Endothelial cell of umbilical vein (primary cell): ENCODE data around the gene JAML.

Source experiments
- EZH2 ChIP-seq: IDR thresholded peaks from 2 replicates; pipeline ENCODE4 v1.6.1; 2012; ENCODE audit warnings: borderline replicate concordance, low read depth, mild to moderate bottlenecking, moderate library complexity, low read length, inconsistent platforms; ENCODE audit not compliant: severe bottlenecking
- FOS ChIP-seq: IDR thresholded peaks from 2 replicates; pipeline ENCODE4 v1.6.1; 2011; ENCODE audit warnings: mild to moderate bottlenecking, low read length, moderate library complexity, borderline replicate concordance; ENCODE audit not compliant: insufficient read depth
- GATA2 ChIP-seq: IDR thresholded peaks from 2 replicates; pipeline ENCODE4 v1.7.0; 2011; ENCODE audit warnings: low read depth, mild to moderate bottlenecking, moderate library complexity, mixed read lengths, low read length; ENCODE audit not compliant: insufficient read length, insufficient read depth
- JUN ChIP-seq: IDR thresholded peaks from 2 replicates; pipeline ENCODE4 v1.6.1; 2011; ENCODE audit warnings: borderline replicate concordance, low read depth; ENCODE audit not compliant: insufficient read length, insufficient read depth
- MYC ChIP-seq: IDR thresholded peaks from one replicate; pipeline ENCODE4 v1.6.1; 2011; ENCODE audit warnings: mild to moderate bottlenecking, low read depth, low read length
- POLR2A ChIP-seq: IDR thresholded peaks from 2 replicates; pipeline ENCODE4 v1.6.1; 2012; ENCODE audit warnings: low read depth, mild to moderate bottlenecking, control low read depth, low read length
- POLR2AphosphoS5 ChIP-seq: IDR thresholded peaks from 2 replicates; pipeline ENCODE4 v1.6.1; 2012; ENCODE audit warnings: low read depth, mild to moderate bottlenecking, control low read depth, low read length, moderate library complexity; ENCODE audit not compliant: insufficient read depth
- TF ChIP-seq, protein P1 (sequence below), 2 donors: IDR thresholded peaks; 1 replicate in 1 of 2; 2 replicates in 1 of 2; pipeline ENCODE4 v1.5.1; 2011; ENCODE audit warnings: low read length in 2 of 2, mild to moderate bottlenecking in 2 of 2, moderate library complexity in 2 of 2, control low read depth in 1 of 2, inconsistent platforms in 1 of 2, low read depth in 1 of 2; ENCODE audit not compliant: insufficient read depth in 1 of 2; ENCODE audit errors: extremely low read depth in 1 of 2
- TF ChIP-seq, protein P2 (sequence below): IDR thresholded peaks from 2 replicates; pipeline ENCODE4 v1.6.1; 2011; ENCODE audit not compliant: insufficient read depth, insufficient read length

DNA sequence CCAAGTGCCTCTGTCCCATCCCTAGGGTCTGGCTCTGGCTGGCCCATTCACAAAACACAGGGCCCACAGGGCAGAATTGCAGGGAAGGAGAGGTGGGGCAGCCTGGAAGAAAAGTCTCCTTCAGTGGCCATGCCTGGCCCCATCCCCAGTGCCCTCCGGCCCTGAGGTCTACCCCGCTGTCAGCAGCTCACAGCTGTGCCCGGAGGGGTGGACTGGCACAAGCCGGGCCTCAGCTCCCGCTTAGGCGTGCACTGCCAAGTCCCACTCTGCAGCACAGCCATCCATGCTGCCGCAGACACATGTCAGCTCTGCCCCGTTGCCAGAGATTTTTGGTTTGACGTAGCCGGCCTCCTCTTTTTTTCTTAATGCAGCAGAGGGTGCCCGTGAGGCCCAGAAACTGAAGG lies 44.5 kb downstream of the JAML start:
- TF ChIP-seq FOS (no peak), EZH2 (no peak), POLR2AphosphoS5 (no peak), MYC (no peak), POLR2A (no peak), GATA2 (no peak), JUN (no peak)
- TF ChIP-seq, protein P1, sequence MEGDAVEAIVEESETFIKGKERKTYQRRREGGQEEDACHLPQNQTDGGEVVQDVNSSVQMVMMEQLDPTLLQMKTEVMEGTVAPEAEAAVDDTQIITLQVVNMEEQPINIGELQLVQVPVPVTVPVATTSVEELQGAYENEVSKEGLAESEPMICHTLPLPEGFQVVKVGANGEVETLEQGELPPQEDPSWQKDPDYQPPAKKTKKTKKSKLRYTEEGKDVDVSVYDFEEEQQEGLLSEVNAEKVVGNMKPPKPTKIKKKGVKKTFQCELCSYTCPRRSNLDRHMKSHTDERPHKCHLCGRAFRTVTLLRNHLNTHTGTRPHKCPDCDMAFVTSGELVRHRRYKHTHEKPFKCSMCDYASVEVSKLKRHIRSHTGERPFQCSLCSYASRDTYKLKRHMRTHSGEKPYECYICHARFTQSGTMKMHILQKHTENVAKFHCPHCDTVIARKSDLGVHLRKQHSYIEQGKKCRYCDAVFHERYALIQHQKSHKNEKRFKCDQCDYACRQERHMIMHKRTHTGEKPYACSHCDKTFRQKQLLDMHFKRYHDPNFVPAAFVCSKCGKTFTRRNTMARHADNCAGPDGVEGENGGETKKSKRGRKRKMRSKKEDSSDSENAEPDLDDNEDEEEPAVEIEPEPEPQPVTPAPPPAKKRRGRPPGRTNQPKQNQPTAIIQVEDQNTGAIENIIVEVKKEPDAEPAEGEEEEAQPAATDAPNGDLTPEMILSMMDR (IDR thresholded peaks at IDR 0.05; ENCODE audit: extremely low read depth in 1 of 2, insufficient read depth in 1 of 2, low read depth in 1 of 2, low read length in 2 of 2) = no peak
- TF ChIP-seq, protein P2, sequence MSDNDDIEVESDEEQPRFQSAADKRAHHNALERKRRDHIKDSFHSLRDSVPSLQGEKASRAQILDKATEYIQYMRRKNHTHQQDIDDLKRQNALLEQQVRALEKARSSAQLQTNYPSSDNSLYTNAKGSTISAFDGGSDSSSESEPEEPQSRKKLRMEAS = no peak
